Stomach (tissue), 9 donors: ENCODE results near the gene CCDC47. TPM values are rescaled to one million over a fixed set of nuclear protein-coding genes. Genes with fewer than 3 reads are reported as not detected.

Experiments
- DNase-seq, 2 donors: peaks; one replicate each; pipeline versions ENCODE4 v3.0.0 to v3.0.0-alpha.2; 2013 to 2019
- H3K27ac ChIP-seq, 5 donors: fragments of 200-600 bp in 4 of 5; sonication (generic) in 4 of 5; one replicate each; pipeline ENCODE4 v1.5.1; 2013 to 2019; ENCODE audit warnings: mild to moderate bottlenecking in 1 of 5, moderate library complexity in 1 of 5
- H3K27me3 ChIP-seq, 3 donors: fragments of 200-600 bp; sonication (generic); one replicate each; pipeline ENCODE4 v1.5.1; 2017 to 2019; ENCODE audit warnings: mixed run types in 1 of 3
- H3K36me3 ChIP-seq, 4 donors: fragments of 200-600 bp; sonication (generic); 1 replicate in 3 of 4; 2 replicates in 1 of 4; pipeline ENCODE4 v1.5.1; 2016 to 2019
- H3K4me1 ChIP-seq, 4 donors: fragments of 200-600 bp; sonication (generic); one replicate each; pipeline ENCODE4 v1.5.1; 2016 to 2019
- H3K4me3 ChIP-seq, 4 donors: fragments of 200-600 bp; sonication (generic) in 3 of 4; one replicate each; pipeline ENCODE4 v1.5.1; 2016 to 2019; ENCODE audit warnings: mild to moderate bottlenecking in 1 of 4
- H3K9me3 ChIP-seq, 4 donors: fragments of 200-600 bp; sonication (generic); one replicate each; pipeline ENCODE4 v1.5.1; 2016 to 2019
- EP300 ChIP-seq: sonication (generic); formaldehyde crosslinking; IDR thresholded peaks from one replicate; pipeline ENCODE4 v1.6.1; 2017; ENCODE audit warnings: antibody characterized with exemption
- POLR2A ChIP-seq, 4 donors: fragments of 450-650 bp; IDR thresholded peaks; one replicate each; pipeline ENCODE4 v1.6.1; 2016; ENCODE audit warnings: antibody characterized with exemption in 4 of 4, control low read depth in 2 of 4, mild to moderate bottlenecking in 1 of 4, moderate library complexity in 1 of 4
- POLR2AphosphoS5 ChIP-seq, 3 donors: sonication (generic); formaldehyde crosslinking; IDR thresholded peaks; one replicate each; pipeline ENCODE4 v1.6.1; 2016; ENCODE audit warnings: antibody characterized with exemption in 3 of 3
- WGBS, 5 donors: extraction: QIAGEN DNeasy Blood & Tissue Kit in 3 of 5; methylation state at CpG; one replicate each; pipeline versions ENCODE4 v1.1.5 to v1.1.7; 2013 to 2018; 5-methylcytosine and 5-hydroxymethylcytosine counted together
- intact Hi-C: fragments of 100-400 bp; cut with DNase I; formaldehyde crosslinking; loops from one replicate; pipeline ENCODE4 v1.15.1; 2023; ENCODE audit warnings: low total_unique reads
- polyA plus RNA-seq, 3 donors: library from polyadenylated mRNA; stranded (reverse); fragments of 200-250 nt; gene quantifications; one replicate each; pipeline ENCODE4 v1.2.3, GENCODE V29; 2013
- total RNA-seq, 5 donors: library from RNA; depleted of rRNA; stranded (reverse); fragments of >200 nt; gene quantifications; one replicate each; pipeline versions ENCODE4 v1.1.0 to v1.2.3, GENCODE V29; 2014 to 2016
- TF ChIP-seq, protein P1 (sequence below), 7 experiments: fragments of 450-650 bp in 4 of 7; fragments of 200-600 bp in 3 of 7; sonication (generic) in 3 of 7; IDR thresholded peaks; one replicate each; pipeline ENCODE4 v1.5.1; 2016 to 2019; ENCODE audit warnings: antibody characterized with exemption in 7 of 7, control low read depth in 2 of 7, mild to moderate bottlenecking in 1 of 7
- donor health status: healthy with polysubstance abuse.
- donor health status: Bipolar disorder and iron deficiency.
- donor health status: healthy.

The CCDC47 gene
- total and polyA plus RNA-seq, 8 donors, result 11.5 to 139 (median 51.4) TPM

DNA sequence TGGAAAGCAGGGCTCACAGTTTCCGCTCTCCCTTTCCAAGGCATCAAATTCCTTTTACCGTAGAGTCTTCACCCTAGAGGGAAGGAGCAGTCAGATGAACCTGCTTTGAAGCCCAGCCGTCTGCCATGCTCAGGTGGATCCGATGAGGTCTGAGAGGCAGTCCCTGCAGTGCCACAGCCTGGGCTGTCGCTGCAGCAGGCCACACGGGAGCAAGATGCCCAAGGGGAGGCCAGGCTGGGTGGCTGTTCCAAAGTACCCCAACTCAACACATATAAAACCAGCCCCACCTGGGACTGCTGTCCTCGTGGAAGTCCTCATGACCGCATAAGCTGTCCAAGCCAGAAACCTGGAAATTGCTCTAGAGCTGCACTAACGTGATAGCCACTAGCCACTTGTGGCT, 68.6 kb downstream of the CCDC47 start:
- Histone ChIP-seq H3K27ac (no peak overlapping the region), H3K9me3 (no peaks in the 10 kb centered on the region), H3K36me3 (peaks cover 14 to 72% (median 70%) of the 10 kb centered on the region in 4 donors), H3K4me3 (no peak overlapping the region), H3K4me1 (peaks cover 18 to 28% (median 23%) of the 10 kb centered on the region in 4 donors), H3K27me3 (no peaks in the 10 kb centered on the region)
- TF ChIP-seq EP300 (no peak), POLR2A (IDR thresholded peaks at IDR 0.05) (no peak), POLR2AphosphoS5 (IDR thresholded peaks at IDR 0.05) (no peak)
- TF ChIP-seq, protein P1, sequence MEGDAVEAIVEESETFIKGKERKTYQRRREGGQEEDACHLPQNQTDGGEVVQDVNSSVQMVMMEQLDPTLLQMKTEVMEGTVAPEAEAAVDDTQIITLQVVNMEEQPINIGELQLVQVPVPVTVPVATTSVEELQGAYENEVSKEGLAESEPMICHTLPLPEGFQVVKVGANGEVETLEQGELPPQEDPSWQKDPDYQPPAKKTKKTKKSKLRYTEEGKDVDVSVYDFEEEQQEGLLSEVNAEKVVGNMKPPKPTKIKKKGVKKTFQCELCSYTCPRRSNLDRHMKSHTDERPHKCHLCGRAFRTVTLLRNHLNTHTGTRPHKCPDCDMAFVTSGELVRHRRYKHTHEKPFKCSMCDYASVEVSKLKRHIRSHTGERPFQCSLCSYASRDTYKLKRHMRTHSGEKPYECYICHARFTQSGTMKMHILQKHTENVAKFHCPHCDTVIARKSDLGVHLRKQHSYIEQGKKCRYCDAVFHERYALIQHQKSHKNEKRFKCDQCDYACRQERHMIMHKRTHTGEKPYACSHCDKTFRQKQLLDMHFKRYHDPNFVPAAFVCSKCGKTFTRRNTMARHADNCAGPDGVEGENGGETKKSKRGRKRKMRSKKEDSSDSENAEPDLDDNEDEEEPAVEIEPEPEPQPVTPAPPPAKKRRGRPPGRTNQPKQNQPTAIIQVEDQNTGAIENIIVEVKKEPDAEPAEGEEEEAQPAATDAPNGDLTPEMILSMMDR (IDR thresholded peaks at IDR 0.05), result no peak
- DNase-seq, result no peak
- intact Hi-C loops, result no loop called here
- 84 to 92% (median 89%) methylated on average over 9 of the region's 9 CpGs for WGBS, 5 donors

DNA sequence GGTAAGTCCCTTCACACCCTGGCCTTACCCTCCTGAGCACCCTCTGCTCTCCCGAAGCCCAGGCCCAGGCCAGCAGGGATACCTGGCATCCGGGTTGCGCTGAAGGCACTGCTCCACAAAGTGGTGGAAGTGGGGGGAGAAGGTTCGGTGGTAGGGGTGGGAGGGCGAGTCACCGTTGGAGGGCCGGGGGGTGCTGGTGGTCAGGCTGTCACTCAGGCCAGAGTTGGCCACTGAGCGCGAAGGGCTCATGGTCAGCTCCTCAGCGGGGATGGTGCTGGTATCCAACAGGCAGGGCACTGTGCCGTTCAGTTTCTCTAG, 69.2 kb downstream of the CCDC47 start:
- Histone ChIP-seq H3K4me1 (peaks cover 20 to 31% (median 26%) of the 10 kb centered on the region in 4 donors), H3K27ac (no peak overlapping the region), H3K9me3 (no peaks in the 10 kb centered on the region), H3K4me3 (no peak overlapping the region), H3K27me3 (no peaks in the 10 kb centered on the region), H3K36me3 (peaks cover 10 to 66% (median 64%) of the 10 kb centered on the region in 4 donors)
- WGBS, 5 donors, result 92 to 98% (median 92%) methylated on average over 8 to 11 of the region's 11 CpGs
- intact Hi-C loops, result no loop called here
- no peak for DNase-seq
- TF ChIP-seq EP300, result no peak

DNA sequence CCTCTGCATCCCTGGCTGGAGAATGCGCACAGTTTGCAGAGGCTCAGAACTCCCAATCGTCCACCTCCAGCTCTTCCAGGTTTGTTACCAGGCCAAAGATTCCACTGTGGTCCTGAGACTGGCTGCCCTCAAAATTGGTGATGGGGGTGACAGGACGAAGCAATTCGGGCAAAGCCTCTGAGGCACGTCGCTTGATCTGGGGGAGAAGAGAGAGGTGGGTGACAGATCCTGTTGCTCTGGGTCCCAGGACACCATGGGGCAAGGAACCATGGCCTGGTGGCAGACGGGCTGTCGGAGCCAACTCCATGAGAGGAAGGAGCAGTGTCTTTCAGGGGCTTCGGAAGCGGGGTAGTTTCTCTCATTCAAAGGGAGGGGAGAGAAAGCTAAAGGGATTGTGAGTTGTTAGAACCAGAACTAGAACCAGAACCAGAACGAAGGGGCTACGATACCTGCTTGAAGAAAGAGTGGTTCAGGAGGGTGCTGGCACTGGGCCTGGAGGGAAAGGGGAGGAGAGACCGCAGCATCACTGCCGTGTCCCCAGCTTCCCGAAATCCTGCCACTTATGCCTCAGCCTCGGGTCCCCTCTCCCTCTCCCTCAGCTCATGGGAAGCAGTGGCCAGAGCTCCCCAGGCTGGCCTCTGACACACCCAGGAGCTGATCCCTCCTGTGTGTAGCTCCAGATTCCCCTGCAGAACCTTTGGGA, 69.7 kb downstream of the CCDC47 start:
- Histone ChIP-seq H3K27me3 (no peaks in the 10 kb centered on the region), H3K4me1 (peaks cover 25 to 36% (median 31%) of the 10 kb centered on the region in 4 donors), H3K4me3 (no peak overlapping the region), H3K27ac (no peak overlapping the region), H3K9me3 (no peaks in the 10 kb centered on the region), H3K36me3 (peaks cover 5 to 61% (median 59%) of the 10 kb centered on the region in 4 donors)
- DNase-seq, result no peak
- WGBS, 5 donors, result 85 to 92% (median 89%) methylated on average over 16 of the region's 16 CpGs
- TF ChIP-seq, protein P1 (IDR thresholded peaks at IDR 0.05), result no peak
- TF ChIP-seq POLR2A (IDR thresholded peaks at IDR 0.05), result no peak
- TF ChIP-seq EP300, result no peak
- TF ChIP-seq POLR2AphosphoS5 (IDR thresholded peaks at IDR 0.05), result no peak
- intact Hi-C loops, result no loop called here

DNA sequence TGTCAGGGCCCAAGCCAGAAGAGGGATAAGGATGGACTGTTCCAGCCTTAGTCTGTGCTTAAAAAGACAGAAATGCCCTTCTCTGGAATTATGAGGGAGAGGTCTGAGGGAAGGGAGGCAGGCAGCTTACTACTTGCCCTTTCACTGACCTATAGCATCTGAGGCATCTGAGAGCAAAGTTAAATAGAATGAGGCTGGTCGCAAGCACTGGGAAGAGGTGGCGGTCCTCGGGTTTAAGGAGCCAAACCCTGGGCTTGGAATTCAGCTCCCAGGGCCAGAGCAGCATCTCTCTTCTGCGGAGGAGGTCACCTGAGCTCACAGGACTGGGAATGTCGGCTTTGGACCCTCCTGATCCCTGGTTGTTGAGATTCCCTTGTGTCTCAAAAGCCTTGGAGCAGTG, 70.4 kb downstream of the CCDC47 start:
- intact Hi-C loops, result no loop called here
- Histone ChIP-seq H3K27me3 (no peaks in the 10 kb centered on the region), H3K27ac (peak overlapping the region in 2 of 5 donors; percentile 84 to 85), H3K4me1 (peaks cover 31 to 43% (median 38%) of the 10 kb centered on the region in 4 donors), H3K36me3 (peaks cover 4 to 54% (median 52%) of the 10 kb centered on the region in 4 donors), H3K4me3 (no peak overlapping the region), H3K9me3 (no peaks in the 10 kb centered on the region)
- WGBS, 5 donors, result 77 to 91% (median 85%) methylated on average over 5 of the region's 5 CpGs
- TF ChIP-seq, protein P1 (IDR thresholded peaks at IDR 0.05), result no peak
- no peak for TF ChIP-seq EP300
- TF ChIP-seq POLR2A (IDR thresholded peaks at IDR 0.05), result no peak
- TF ChIP-seq POLR2AphosphoS5 (IDR thresholded peaks at IDR 0.05), result no peak
- no peak for DNase-seq

DNA sequence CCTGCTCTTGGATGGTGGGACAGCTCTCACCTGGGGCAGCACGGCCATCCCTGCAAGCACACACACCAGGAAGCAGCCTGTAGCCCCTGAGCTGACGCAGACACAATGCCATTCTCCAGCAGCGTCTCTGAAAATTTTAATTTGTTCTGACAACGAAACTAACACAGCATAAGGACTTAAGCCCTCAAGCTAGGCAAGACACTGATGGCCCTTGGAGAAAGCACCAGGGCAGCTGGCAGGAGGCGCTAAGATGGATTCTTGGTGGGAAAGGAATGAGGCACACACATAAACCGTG, 70.7 kb downstream of the CCDC47 start:
- 76 to 89% (median 85%) methylated on average over 6 of the region's 6 CpGs for WGBS, 5 donors
- intact Hi-C loops, result no loop called here
- DNase-seq, result no peak

More for the DNA sequence above, 70.7 kb downstream of the CCDC47 start:
- Histone ChIP-seq H3K9me3 (no peaks in the 10 kb centered on the region), H3K27ac (peak overlapping the region in 3 of 5 donors; percentile 84 to 87 (median 85)), H3K36me3 (peaks cover 4 to 51% (median 50%) of the 10 kb centered on the region in 4 donors), H3K27me3 (no peaks in the 10 kb centered on the region), H3K4me3 (no peak overlapping the region), H3K4me1 (peaks cover 35 to 46% (median 42%) of the 10 kb centered on the region in 4 donors)
- TF ChIP-seq EP300 (no peak), POLR2A (IDR thresholded peaks at IDR 0.05) (no peak), POLR2AphosphoS5 (IDR thresholded peaks at IDR 0.05) (no peak)
- TF ChIP-seq, protein P1 (IDR thresholded peaks at IDR 0.05), result no peak
